Neural cell (in vitro differentiated cells): ENCODE data around the gene SAMD15. TPM values are rescaled to one million over a fixed set of nuclear protein-coding genes. Genes with fewer than 3 reads are reported as not detected.

ENCODE experiments used
- H2AFZ ChIP-seq: fragments of 200-600, 300-800 bp; sonication (generic), shearing (Covaris generic); 2 replicates; pipeline ENCODE4 v1.6.0; 2014; ENCODE audit warnings: low read depth, mild to moderate bottlenecking, antibody characterized with exemption, low read length, moderate library complexity
- H3F3A ChIP-seq: fragments of 200-600 bp; shearing (Covaris generic); 2 replicates; pipeline ENCODE4 v1.6.1; 2016; ENCODE audit warnings: mild to moderate bottlenecking, moderate library complexity, mixed read lengths, antibody characterized with exemption, low read length; ENCODE audit not compliant: insufficient read depth, poor library complexity, severe bottlenecking
- H3K27ac ChIP-seq: fragments of 200-600, 300-800 bp; sonication (generic), shearing (Covaris generic); 2 replicates; pipeline ENCODE4 v1.5.1; 2014; ENCODE audit warnings: mild to moderate bottlenecking, low read length, moderate library complexity
- H3K27me3 ChIP-seq: fragments of 300-800, 200-600 bp; sonication (generic), shearing (Covaris generic); 2 replicates; pipeline ENCODE4 v1.6.0; 2014; ENCODE audit warnings: mild to moderate bottlenecking, low read depth, low read length, moderate library complexity; ENCODE audit not compliant: insufficient read depth
- H3K36me3 ChIP-seq: fragments of 300-800, 200-600 bp; sonication (generic), shearing (Covaris generic); 2 replicates; pipeline ENCODE4 v1.5.1; 2014; ENCODE audit warnings: mild to moderate bottlenecking, antibody characterized with exemption, low read length, moderate library complexity; ENCODE audit not compliant: insufficient read depth
- H3K4me2 ChIP-seq: fragments of 300-800, 200-600 bp; sonication (generic), shearing (Covaris generic); 2 replicates; pipeline ENCODE4 v1.6.0; 2014; ENCODE audit warnings: mild to moderate bottlenecking, low read length
- H3K4me3 ChIP-seq: fragments of 300-800, 200-600 bp; sonication (generic), shearing (Covaris generic); 2 replicates; pipeline ENCODE4 v1.5.1; 2014; ENCODE audit warnings: mild to moderate bottlenecking, low read length, moderate library complexity
- H3K79me2 ChIP-seq: fragments of 200-600 bp; shearing (Covaris generic); replicated peaks from 2 replicates; pipeline ENCODE4 v1.6.0; 2014; ENCODE audit warnings: mild to moderate bottlenecking, low read length, moderate library complexity; ENCODE audit not compliant: insufficient read depth
- H3K9ac ChIP-seq: fragments of 300-800, 200-600 bp; sonication (generic), shearing (Covaris generic); 2 replicates; pipeline ENCODE4 v1.6.1; 2016; ENCODE audit warnings: mild to moderate bottlenecking, low read length, mixed read lengths
- H3K9me2 ChIP-seq: fragments of 200-600 bp; shearing (Covaris generic); 2 replicates; pipeline ENCODE4 v1.6.1; 2016; ENCODE audit warnings: mild to moderate bottlenecking, low read length, mixed read lengths; ENCODE audit not compliant: insufficient read depth
- H3K9me3 ChIP-seq: fragments of 200-600, 300-800 bp; sonication (generic), shearing (Covaris generic); 2 replicates; pipeline ENCODE4 v1.6.1; 2016; ENCODE audit warnings: mild to moderate bottlenecking, mixed run types, low read length, moderate library complexity, mixed read lengths
- H4K20me1 ChIP-seq: fragments of 200-600 bp; shearing (Covaris generic); 2 replicates; pipeline ENCODE4 v1.6.1; 2016; ENCODE audit warnings: mild to moderate bottlenecking, mixed run types; ENCODE audit not compliant: insufficient read depth
- CTCF ChIP-seq: fragments of 450-650 bp; IDR thresholded peaks from 2 replicates; pipeline ENCODE4 v1.5.1; 2014; ENCODE audit warnings: antibody characterized with exemption, mild to moderate bottlenecking, moderate library complexity; ENCODE audit not compliant: poor library complexity, severe bottlenecking
- EP300 ChIP-seq: fragments of 450-650 bp; conservative IDR thresholded peaks from 2 replicates; pipeline ENCODE4 v1.6.1; 2014; ENCODE audit warnings: antibody characterized with exemption, mild to moderate bottlenecking, moderate library complexity; ENCODE audit not compliant: poor library complexity, severe bottlenecking
- EZH2 ChIP-seq: fragments of 200-600, 300-800 bp; shearing (Covaris generic), sonication (generic); IDR thresholded peaks from 2 replicates; pipeline ENCODE4 v1.6.1; 2014; ENCODE audit warnings: antibody characterized with exemption, low read length, borderline replicate concordance, mild to moderate bottlenecking; ENCODE audit not compliant: insufficient read depth, poor library complexity, severe bottlenecking
- MXI1 ChIP-seq: fragments of 450-650 bp; conservative IDR thresholded peaks from 2 replicates; pipeline ENCODE4 v1.6.1; 2014; ENCODE audit warnings: antibody characterized with exemption, mild to moderate bottlenecking; ENCODE audit not compliant: poor library complexity, severe bottlenecking
- POLR2AphosphoS5 ChIP-seq: IDR thresholded peaks from 2 replicates; pipeline ENCODE4 v1.6.1; 2012
- RAD21 ChIP-seq: fragments of 450-650 bp; conservative IDR thresholded peaks from 2 replicates; pipeline ENCODE4 v1.6.1; 2014; ENCODE audit warnings: antibody characterized with exemption, mild to moderate bottlenecking, moderate library complexity
- SMC3 ChIP-seq: fragments of 450-650 bp; conservative IDR thresholded peaks from 2 replicates; pipeline ENCODE4 v1.6.1; 2014; ENCODE audit warnings: antibody characterized with exemption, mild to moderate bottlenecking, moderate library complexity; ENCODE audit not compliant: poor library complexity
- TAF1 ChIP-seq: IDR thresholded peaks from 2 replicates; pipeline ENCODE4 v1.6.1; 2012; ENCODE audit warnings: low read depth
- polyA plus RNA-seq: library from polyadenylated mRNA; depleted of rRNA; stranded (reverse); fragments of >200 nt; gene quantifications from 2 replicates; pipeline ENCODE4 v1.2.3, GENCODE V29; 2014
- TF ChIP-seq, protein P1 (sequence below): IDR thresholded peaks from 2 replicates; pipeline ENCODE4 v1.6.1; 2012; ENCODE audit warnings: borderline replicate concordance

Gene SAMD15
- polyA plus RNA-seq, 1 donor from 2014 or later: 2.8 TPM

DNA sequence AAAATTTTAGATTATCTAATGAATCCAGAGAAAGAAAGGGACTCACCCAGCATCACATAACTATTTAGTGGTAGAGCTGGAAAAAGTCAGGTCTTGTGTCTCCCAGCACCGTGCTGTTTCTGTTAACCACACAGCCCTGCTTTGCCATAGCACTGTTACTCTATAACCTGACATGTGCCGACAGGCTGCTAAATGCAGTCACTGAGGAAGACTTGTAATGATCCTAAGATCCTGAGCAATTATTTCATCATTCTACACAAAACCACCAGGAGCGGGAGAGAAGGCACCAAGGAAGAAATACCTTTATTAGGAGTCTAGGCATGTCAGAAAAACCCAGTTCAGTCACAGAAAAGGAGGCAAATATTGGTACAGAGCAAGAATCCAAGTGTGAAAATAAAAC lies 49.2 kb downstream of the SAMD15 start:
- H3K4me2 ChIP-seq: no peak overlapping the region
- no peaks in the 10 kb centered on the region for H3K79me2 ChIP-seq
- H3K27ac ChIP-seq: no peak overlapping the region
- no peak overlapping the region for H3K9ac ChIP-seq
- H3K27me3 ChIP-seq: no peaks in the 10 kb centered on the region
- H3K36me3 ChIP-seq: peaks cover 19% of the 10 kb centered on the region
- H3K4me3 ChIP-seq: no peak overlapping the region
- no peaks in the 10 kb centered on the region for H3K9me3 ChIP-seq
- H4K20me1 ChIP-seq: no peaks in the 10 kb centered on the region
- H2AFZ ChIP-seq: no peak overlapping the region
- TF ChIP-seq POLR2AphosphoS5 (no peak), EP300 (no peak), SMC3 (no peak), CTCF (no peak), RAD21 (no peak), TAF1 (no peak), MXI1 (no peak), EZH2 (no peak)
- TF ChIP-seq, protein P1, sequence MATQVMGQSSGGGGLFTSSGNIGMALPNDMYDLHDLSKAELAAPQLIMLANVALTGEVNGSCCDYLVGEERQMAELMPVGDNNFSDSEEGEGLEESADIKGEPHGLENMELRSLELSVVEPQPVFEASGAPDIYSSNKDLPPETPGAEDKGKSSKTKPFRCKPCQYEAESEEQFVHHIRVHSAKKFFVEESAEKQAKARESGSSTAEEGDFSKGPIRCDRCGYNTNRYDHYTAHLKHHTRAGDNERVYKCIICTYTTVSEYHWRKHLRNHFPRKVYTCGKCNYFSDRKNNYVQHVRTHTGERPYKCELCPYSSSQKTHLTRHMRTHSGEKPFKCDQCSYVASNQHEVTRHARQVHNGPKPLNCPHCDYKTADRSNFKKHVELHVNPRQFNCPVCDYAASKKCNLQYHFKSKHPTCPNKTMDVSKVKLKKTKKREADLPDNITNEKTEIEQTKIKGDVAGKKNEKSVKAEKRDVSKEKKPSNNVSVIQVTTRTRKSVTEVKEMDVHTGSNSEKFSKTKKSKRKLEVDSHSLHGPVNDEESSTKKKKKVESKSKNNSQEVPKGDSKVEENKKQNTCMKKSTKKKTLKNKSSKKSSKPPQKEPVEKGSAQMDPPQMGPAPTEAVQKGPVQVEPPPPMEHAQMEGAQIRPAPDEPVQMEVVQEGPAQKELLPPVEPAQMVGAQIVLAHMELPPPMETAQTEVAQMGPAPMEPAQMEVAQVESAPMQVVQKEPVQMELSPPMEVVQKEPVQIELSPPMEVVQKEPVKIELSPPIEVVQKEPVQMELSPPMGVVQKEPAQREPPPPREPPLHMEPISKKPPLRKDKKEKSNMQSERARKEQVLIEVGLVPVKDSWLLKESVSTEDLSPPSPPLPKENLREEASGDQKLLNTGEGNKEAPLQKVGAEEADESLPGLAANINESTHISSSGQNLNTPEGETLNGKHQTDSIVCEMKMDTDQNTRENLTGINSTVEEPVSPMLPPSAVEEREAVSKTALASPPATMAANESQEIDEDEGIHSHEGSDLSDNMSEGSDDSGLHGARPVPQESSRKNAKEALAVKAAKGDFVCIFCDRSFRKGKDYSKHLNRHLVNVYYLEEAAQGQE: no peak
- no peaks in the 10 kb centered on the region for H3K9me2 ChIP-seq
- no peaks in the 10 kb centered on the region for H3F3A ChIP-seq

DNA sequence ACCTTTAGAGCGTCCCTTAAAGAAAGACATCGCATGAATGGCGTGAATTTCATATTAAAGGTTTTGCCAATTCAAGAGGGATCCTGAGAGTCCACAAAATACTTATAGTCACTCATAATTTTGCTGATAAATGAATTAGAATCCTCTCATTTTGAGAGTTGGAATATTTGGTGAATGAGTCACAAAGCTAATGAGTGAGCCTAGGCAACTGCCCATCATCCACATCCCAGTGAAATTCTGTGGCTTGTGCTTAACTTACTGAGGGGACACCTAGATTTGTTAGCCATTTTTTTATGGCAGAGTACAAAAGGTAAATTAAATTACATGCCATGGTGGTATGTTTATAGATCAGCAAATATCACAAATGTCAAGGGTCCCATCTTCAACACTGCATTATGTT lies 58.9 kb downstream of the SAMD15 start:
- no peaks in the 10 kb centered on the region for H3K9me3 ChIP-seq
- H2AFZ ChIP-seq: no peak overlapping the region
- no peak overlapping the region for H3K9ac ChIP-seq
- H4K20me1 ChIP-seq: no peaks in the 10 kb centered on the region
- H3K4me3 ChIP-seq: no peak overlapping the region
- no peak overlapping the region for H3K4me2 ChIP-seq
- TF ChIP-seq MXI1 (no peak), EZH2 (no peak), POLR2AphosphoS5 (no peak), EP300 (no peak), TAF1 (no peak), SMC3 (no peak), RAD21 (no peak), CTCF (no peak)
- TF ChIP-seq, protein P1: no peak
- H3K27me3 ChIP-seq: no peaks in the 10 kb centered on the region
- peaks cover 5% of the 10 kb centered on the region for H3K36me3 ChIP-seq
- no peaks in the 10 kb centered on the region for H3K79me2 ChIP-seq
- H3K27ac ChIP-seq: no peak overlapping the region
- no peaks in the 10 kb centered on the region for H3F3A ChIP-seq
- no peaks in the 10 kb centered on the region for H3K9me2 ChIP-seq
